SU-DHL-6 (cell line): ENCODE results near the gene GSG1L2.

ENCODE experiments used
- EZH2phosphoT487 ChIP-seq: fragments of 200-600 bp; sonication (generic), shearing (Covaris generic); conservative IDR thresholded peaks from 2 replicates; pipeline ENCODE4 v1.6.1; 2018; ENCODE audit warnings: mild to moderate bottlenecking, antibody characterized with exemption, low read length, moderate library complexity, mixed read lengths
- TF ChIP-seq, protein P1 (sequence below): fragments of 200-600 bp; sonication (generic); IDR thresholded peaks from one replicate; pipeline ENCODE4 v1.5.1; 2017; ENCODE audit warnings: antibody characterized with exemption, mild to moderate bottlenecking, low read length, moderate library complexity; ENCODE audit not compliant: insufficient read depth, poor library complexity, severe bottlenecking

DNA sequence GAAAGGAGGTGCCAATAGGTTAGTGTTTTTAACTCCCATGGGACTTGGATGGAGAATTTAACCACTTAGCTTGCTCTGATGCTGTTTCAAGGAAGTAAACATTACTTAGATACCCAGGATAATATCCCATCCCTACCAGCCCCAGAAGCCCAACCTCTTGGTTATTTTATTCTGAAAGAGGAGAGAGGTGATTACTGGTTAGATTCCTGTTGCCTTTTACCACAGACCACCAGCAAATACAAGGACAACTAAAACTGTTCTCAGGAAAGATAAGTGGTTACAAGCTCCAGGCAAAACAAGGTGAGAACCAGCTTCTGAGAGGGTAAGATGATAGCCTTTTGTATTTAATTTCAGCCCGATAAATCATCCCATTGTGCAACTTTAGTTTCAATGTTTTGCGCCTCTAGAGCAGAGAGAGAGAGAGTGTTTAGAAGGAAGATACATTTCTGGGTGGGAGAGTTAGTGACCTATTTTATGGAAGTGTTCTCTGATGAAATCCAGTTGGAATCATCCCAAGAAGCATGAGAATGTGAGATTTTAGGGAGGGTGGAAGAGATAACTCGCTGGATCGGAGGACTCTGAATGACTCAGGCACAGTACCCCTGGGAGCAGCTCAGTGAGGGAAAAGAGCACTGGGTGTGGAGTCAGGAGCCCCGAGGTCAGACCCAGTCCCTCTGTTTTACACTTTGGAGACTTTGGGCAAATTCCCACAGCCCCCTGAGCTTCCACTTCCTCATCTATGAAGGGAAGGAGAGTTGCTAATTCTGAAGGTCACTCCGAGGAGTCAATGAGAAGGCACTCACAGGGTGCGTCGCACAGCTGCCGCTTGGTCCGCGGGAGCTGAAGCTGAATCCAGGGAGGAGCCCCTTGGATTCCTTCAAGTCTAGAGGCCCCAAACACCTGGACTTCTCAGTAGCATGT is 15.9 kb upstream of the GSG1L2 start:
- TF ChIP-seq, protein P1, sequence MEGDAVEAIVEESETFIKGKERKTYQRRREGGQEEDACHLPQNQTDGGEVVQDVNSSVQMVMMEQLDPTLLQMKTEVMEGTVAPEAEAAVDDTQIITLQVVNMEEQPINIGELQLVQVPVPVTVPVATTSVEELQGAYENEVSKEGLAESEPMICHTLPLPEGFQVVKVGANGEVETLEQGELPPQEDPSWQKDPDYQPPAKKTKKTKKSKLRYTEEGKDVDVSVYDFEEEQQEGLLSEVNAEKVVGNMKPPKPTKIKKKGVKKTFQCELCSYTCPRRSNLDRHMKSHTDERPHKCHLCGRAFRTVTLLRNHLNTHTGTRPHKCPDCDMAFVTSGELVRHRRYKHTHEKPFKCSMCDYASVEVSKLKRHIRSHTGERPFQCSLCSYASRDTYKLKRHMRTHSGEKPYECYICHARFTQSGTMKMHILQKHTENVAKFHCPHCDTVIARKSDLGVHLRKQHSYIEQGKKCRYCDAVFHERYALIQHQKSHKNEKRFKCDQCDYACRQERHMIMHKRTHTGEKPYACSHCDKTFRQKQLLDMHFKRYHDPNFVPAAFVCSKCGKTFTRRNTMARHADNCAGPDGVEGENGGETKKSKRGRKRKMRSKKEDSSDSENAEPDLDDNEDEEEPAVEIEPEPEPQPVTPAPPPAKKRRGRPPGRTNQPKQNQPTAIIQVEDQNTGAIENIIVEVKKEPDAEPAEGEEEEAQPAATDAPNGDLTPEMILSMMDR: no peak
- no peak for TF ChIP-seq EZH2phosphoT487
